KMS-11 (cell line): Measurements from ENCODE around the gene OLR1.

Source experiments
- H2AFZ ChIP-seq: fragments of 200-600 bp; sonication (generic); 2 replicates; pipeline ENCODE4 v1.6.1; 2016; ENCODE audit warnings: antibody characterized with exemption, mixed run types, low read depth
- H3K27ac ChIP-seq: fragments of 200-600 bp; sonication (generic); 2 replicates; pipeline ENCODE4 v1.6.1; 2016; ENCODE audit warnings: mild to moderate bottlenecking, mixed run types
- H3K27me3 ChIP-seq: fragments of 200-600 bp; sonication (generic); 2 replicates; pipeline ENCODE4 v1.6.1; 2017; ENCODE audit warnings: mild to moderate bottlenecking, low read depth, mixed run types, moderate library complexity; ENCODE audit not compliant: insufficient read depth
- H3K36me3 ChIP-seq: fragments of 200-600 bp; sonication (generic); 2 replicates; pipeline ENCODE4 v1.6.1; 2017; ENCODE audit warnings: mild to moderate bottlenecking, mixed run types; ENCODE audit not compliant: insufficient read depth
- H3K4me1 ChIP-seq: fragments of 200-600 bp; sonication (generic); 2 replicates; pipeline ENCODE4 v1.6.1; 2016; ENCODE audit warnings: mild to moderate bottlenecking, low read depth, mixed run types; ENCODE audit not compliant: poor library complexity, severe bottlenecking
- H3K4me2 ChIP-seq: fragments of 200-600 bp; sonication (generic); 2 replicates; pipeline ENCODE4 v1.7.0; 2016; ENCODE audit warnings: mild to moderate bottlenecking, mixed run types
- H3K4me3 ChIP-seq: fragments of 200-600 bp; sonication (generic); IDR thresholded peaks from 2 replicates; pipeline ENCODE4 v1.6.1; 2017; ENCODE audit warnings: low read depth, low read length, mixed read lengths; ENCODE audit not compliant: insufficient read depth
- H3K79me2 ChIP-seq: fragments of 200-600 bp; sonication (generic); 2 replicates; pipeline ENCODE4 v1.6.1; 2016; ENCODE audit warnings: low read depth, mixed run types; ENCODE audit not compliant: insufficient read depth
- H3K9ac ChIP-seq: fragments of 200-600 bp; sonication (generic); 2 replicates; pipeline ENCODE4 v1.6.1; 2016; ENCODE audit warnings: mild to moderate bottlenecking, mixed run types
- H4K20me1 ChIP-seq: fragments of 200-600 bp; sonication (generic); 2 replicates; pipeline ENCODE4 v1.6.1; 2016; ENCODE audit warnings: mild to moderate bottlenecking, mixed run types; ENCODE audit not compliant: insufficient read depth
- TF ChIP-seq, protein P1 (sequence below): fragments of 200-600 bp; sonication (generic); conservative IDR thresholded peaks from 2 replicates; pipeline ENCODE4 v1.6.1; 2017; ENCODE audit warnings: low read depth, mild to moderate bottlenecking, antibody characterized with exemption, low read length, moderate library complexity, mixed read lengths

Gene OLR1

DNA sequence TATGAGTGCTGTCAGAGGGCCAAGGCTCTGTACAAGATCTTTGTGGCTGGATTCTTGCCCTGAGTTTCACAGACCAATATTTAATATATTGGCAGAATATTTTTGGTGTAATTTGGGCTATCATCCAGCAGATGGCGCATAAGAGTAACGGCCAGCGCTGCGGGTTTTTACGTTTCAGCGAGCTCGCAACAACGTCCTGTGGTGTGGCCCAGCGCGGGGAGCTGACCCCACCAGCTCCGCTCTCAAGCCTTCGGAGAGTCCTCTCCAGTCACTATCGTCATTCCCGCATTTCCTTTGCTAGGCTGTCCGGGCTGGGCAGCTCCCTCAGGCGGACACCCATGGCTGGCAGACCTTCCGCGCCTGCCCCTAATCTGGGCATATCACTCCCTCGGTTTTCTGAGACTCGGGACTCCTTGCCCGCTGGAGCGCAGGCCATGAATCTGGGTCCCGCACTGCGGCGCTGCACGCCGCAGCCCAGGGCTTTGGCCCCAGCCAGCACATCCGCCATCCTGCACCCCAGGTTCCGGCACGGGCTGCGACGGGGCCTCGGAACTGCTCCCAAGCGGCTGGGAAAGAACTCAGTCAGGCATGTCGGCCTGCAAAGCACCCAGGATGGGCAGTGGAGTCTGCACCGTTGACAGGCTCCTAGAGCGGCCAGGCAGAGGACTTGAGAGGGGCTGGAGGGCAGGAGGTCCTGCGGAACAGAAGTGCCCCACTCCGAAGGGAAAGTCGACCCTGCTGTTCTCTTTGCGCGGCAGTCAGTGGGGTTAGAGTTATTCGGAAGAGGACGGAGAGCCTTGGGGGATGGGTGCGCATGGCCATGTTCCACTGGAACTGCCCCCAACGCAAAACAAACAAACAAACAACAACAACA lies 18.4 kb downstream of the OLR1 start:
- peak overlapping the region; percentile 84 for H3K4me2 ChIP-seq
- TF ChIP-seq, protein P1, sequence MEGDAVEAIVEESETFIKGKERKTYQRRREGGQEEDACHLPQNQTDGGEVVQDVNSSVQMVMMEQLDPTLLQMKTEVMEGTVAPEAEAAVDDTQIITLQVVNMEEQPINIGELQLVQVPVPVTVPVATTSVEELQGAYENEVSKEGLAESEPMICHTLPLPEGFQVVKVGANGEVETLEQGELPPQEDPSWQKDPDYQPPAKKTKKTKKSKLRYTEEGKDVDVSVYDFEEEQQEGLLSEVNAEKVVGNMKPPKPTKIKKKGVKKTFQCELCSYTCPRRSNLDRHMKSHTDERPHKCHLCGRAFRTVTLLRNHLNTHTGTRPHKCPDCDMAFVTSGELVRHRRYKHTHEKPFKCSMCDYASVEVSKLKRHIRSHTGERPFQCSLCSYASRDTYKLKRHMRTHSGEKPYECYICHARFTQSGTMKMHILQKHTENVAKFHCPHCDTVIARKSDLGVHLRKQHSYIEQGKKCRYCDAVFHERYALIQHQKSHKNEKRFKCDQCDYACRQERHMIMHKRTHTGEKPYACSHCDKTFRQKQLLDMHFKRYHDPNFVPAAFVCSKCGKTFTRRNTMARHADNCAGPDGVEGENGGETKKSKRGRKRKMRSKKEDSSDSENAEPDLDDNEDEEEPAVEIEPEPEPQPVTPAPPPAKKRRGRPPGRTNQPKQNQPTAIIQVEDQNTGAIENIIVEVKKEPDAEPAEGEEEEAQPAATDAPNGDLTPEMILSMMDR, result peak; percentile 89
- H4K20me1 ChIP-seq, result no peaks in the 10 kb centered on the region
- peaks cover 4% of the 10 kb centered on the region for H3K4me1 ChIP-seq
- no peaks in the 10 kb centered on the region for H3K36me3 ChIP-seq
- H3K27me3 ChIP-seq, result no peaks in the 10 kb centered on the region
- peak overlapping the region; percentile 56 for H3K9ac ChIP-seq
- H2AFZ ChIP-seq, result peak overlapping the region; percentile 83
- no peaks in the 10 kb centered on the region for H3K79me2 ChIP-seq
- H3K27ac ChIP-seq, result peak overlapping the region; percentile 43; the same call in 1 of the 2 replicates
- no peak overlapping the region for H3K4me3 ChIP-seq

DNA sequence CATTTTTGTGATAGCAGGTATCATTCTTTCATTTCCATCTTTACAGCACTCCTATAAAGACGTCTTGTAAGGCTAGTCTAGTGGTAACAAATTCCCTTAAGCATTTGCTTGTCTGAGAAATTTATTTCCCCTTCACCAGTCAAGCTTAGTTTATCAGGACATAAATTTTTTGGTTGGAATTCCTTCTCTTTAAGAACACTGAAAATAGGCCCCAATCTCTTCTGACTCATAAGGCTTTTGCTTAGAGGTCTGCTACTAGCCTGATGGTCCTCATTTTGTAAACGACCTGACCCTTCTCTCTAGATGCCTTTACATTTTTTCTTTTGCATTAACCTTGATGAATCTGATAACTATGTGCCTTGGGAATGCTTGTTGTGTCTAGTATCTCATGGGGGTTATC lies 20.3 kb downstream of the OLR1 start:
- Histone ChIP-seq H3K9ac (no peak overlapping the region), H3K4me1 (peaks cover 4% of the 10 kb centered on the region), H3K79me2 (no peaks in the 10 kb centered on the region), H3K36me3 (no peaks in the 10 kb centered on the region), H2AFZ (no peak overlapping the region), H3K4me2 (no peak overlapping the region), H4K20me1 (no peaks in the 10 kb centered on the region), H3K4me3 (no peak overlapping the region), H3K27ac (no peak overlapping the region), H3K27me3 (no peaks in the 10 kb centered on the region)
- TF ChIP-seq, protein P1, result no peak

DNA sequence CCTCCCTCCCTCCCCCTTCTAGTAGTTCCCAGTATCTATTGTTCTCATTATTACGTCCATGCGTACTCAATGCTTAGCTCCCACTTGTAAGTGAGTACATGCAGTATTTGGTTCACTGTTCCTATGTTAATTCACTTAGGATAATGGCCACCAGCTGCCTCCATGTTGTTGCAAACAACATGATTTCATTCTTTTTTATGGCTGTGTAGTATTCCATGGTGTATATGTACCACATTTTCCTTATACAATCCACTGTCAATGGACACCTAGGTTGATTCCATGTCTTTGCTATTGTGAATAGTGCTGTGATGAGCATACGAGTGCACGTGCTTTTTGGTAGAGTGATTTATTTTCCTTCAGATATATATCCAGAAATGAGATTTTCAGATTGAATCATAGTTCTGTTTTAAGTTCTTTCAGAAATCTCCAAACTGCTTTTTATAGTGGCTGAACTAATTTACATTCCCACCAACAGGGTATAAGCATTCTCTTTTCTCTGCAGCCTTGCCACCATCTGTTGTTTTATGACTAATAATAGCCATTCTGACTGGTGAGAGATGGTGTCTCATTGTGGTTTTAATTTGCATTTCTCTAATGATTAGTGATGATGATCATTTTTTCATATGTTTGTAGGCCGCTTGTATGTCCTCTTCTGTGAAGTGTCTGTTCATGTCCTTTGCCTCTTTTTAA lies 24.1 kb downstream of the OLR1 start:
- Histone ChIP-seq H4K20me1 (no peaks in the 10 kb centered on the region), H2AFZ (no peak overlapping the region)
- TF ChIP-seq, protein P1, result no peak

DNA sequence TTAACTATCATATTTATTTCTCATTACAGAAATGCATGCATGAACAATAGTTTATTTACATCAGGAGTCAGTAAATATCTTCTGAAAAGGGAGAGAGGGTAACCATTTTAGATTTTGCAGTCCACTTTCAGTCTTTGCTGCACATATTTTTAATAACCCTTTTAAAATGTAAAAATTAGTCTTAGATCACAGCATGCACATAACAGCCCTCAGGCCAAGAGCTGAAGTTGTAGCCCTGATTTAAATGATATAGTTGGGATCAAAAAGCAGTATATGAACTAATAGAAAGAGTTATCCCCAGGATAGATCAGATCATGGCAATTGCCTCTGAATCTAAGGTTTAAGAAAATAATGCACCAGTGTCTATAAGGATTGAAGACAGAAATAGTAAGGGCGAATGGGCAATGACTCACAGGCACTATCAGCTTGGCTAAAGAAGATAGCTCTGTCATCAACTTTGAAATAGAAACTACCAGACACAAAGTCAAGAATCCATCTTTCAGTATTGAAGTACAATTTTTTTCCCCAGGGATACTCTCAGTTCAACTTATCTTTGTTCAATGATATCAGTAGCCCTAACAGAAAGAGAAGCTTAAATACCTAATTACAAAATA lies 28.8 kb downstream of the OLR1 start:
- Histone ChIP-seq H2AFZ (no peak overlapping the region), H3K4me1 (peaks cover 28% of the 10 kb centered on the region), H3K9ac (no peak overlapping the region), H4K20me1 (no peaks in the 10 kb centered on the region), H3K36me3 (no peaks in the 10 kb centered on the region), H3K27ac (no peak overlapping the region), H3K4me3 (no peak overlapping the region), H3K79me2 (no peaks in the 10 kb centered on the region), H3K27me3 (no peaks in the 10 kb centered on the region), H3K4me2 (peak overlapping the region; percentile 11; the same call in 1 of the 2 replicates)
- TF ChIP-seq, protein P1, result no peak

More for the DNA sequence above, 24.1 kb downstream of the OLR1 start:
- H3K79me2 ChIP-seq, result no peaks in the 10 kb centered on the region
- H3K4me3 ChIP-seq, result no peak overlapping the region
- no peaks in the 10 kb centered on the region for H3K36me3 ChIP-seq
- no peak overlapping the region for H3K27ac ChIP-seq
- no peaks in the 10 kb centered on the region for H3K27me3 ChIP-seq
- H3K4me2 ChIP-seq, result no peak overlapping the region
- H3K4me1 ChIP-seq, result peaks cover 9% of the 10 kb centered on the region
- H3K9ac ChIP-seq, result no peak overlapping the region
